ENCODE data around the gene AKAP13.
"Not testable (repeated sequence)": the region's sequence is repeated elsewhere in the genome, so short reads cannot be mapped to it uniquely, and the experiment has no call there.

The AKAP13 gene

GRCh38 chr15:85625166-85625830 is 244.9 kb downstream of the AKAP13 start:
- no peak for DNase-seq (ENCODE audit: low spot score)

- DNase-seq (ENCODE audit: low spot score): no peak
Observed at GRCh38 chr15:85625856-85626255, 245.5 kb downstream of the AKAP13 start.

GRCh38 chr15:85627213-85627935 is 247.0 kb downstream of the AKAP13 start:
- DNase-seq (ENCODE audit: low spot score): no peak

GRCh38 chr15:85630311-85630710 is 249.9 kb downstream of the AKAP13 start:
- no peak for DNase-seq (ENCODE audit: low spot score)

- no peak for DNase-seq (ENCODE audit: low spot score)
Observed at GRCh38 chr15:85631018-85631417, 250.6 kb downstream of the AKAP13 start.

GRCh38 chr15:85632014-85632413 is 251.6 kb downstream of the AKAP13 start:
- no peak for DNase-seq (ENCODE audit: low spot score)

GRCh38 chr15:85633859-85634258 is 253.5 kb downstream of the AKAP13 start:
- no peak for DNase-seq (ENCODE audit: low spot score)

GRCh38 chr15:85636351-85636750 is 255.9 kb downstream of the AKAP13 start:
- no peak for DNase-seq (ENCODE audit: low spot score)

GRCh38 chr15:85639752-85640381 is 259.5 kb downstream of the AKAP13 start:
- no peak for DNase-seq (ENCODE audit: low spot score)

- DNase-seq (ENCODE audit: low spot score): no peak
Observed at GRCh38 chr15:85642065-85642692, 261.8 kb downstream of the AKAP13 start.

- no peak for DNase-seq (ENCODE audit: low spot score)
Observed at GRCh38 chr15:85642693-85643066, 262.3 kb downstream of the AKAP13 start.

GRCh38 chr15:85646538-85647091 is 266.2 kb downstream of the AKAP13 start:
- DNase-seq (ENCODE audit: low spot score): no peak

GRCh38 chr15:85649372-85649771 is 269.0 kb downstream of the AKAP13 start:
- no peak for DNase-seq (ENCODE audit: low spot score)

- DNase-seq (ENCODE audit: low spot score): no peak
Observed at GRCh38 chr15:85651548-85651947, 271.1 kb downstream of the AKAP13 start.

- DNase-seq (ENCODE audit: low spot score): no peak
Observed at GRCh38 chr15:85652457-85652856, 272.1 kb downstream of the AKAP13 start.

- no peak for DNase-seq (ENCODE audit: low spot score)
Observed at GRCh38 chr15:85657132-85657531, 276.7 kb downstream of the AKAP13 start.

- no peak for DNase-seq (ENCODE audit: low spot score)
Observed at GRCh38 chr15:85658816-85659215, 278.4 kb downstream of the AKAP13 start.

- no peak for DNase-seq (ENCODE audit: low spot score)
Observed at GRCh38 chr15:85661859-85662258, 281.5 kb downstream of the AKAP13 start.

- DNase-seq (ENCODE audit: low spot score): not testable (repeated sequence)
Observed at GRCh38 chr15:85665677-85666076, 285.3 kb downstream of the AKAP13 start.

GRCh38 chr15:85667491-85668424 is 287.4 kb downstream of the AKAP13 start:
- DNase-seq (ENCODE audit: low spot score): no peak

- no peak for DNase-seq (ENCODE audit: low spot score)
Observed at GRCh38 chr15:85671156-85671555, 290.8 kb downstream of the AKAP13 start.
